HG02973 (cell line): Measurements from ENCODE around the gene SYNE1.

ENCODE experiments used
- ATAC-seq: cut with Tn5 transposase; IDR thresholded peaks from one replicate; pipeline ENCODE4 v1.9.1; 2021; ENCODE audit warnings: moderate library complexity; ENCODE audit not compliant: unreplicated experiment

Gene SYNE1

DNA sequence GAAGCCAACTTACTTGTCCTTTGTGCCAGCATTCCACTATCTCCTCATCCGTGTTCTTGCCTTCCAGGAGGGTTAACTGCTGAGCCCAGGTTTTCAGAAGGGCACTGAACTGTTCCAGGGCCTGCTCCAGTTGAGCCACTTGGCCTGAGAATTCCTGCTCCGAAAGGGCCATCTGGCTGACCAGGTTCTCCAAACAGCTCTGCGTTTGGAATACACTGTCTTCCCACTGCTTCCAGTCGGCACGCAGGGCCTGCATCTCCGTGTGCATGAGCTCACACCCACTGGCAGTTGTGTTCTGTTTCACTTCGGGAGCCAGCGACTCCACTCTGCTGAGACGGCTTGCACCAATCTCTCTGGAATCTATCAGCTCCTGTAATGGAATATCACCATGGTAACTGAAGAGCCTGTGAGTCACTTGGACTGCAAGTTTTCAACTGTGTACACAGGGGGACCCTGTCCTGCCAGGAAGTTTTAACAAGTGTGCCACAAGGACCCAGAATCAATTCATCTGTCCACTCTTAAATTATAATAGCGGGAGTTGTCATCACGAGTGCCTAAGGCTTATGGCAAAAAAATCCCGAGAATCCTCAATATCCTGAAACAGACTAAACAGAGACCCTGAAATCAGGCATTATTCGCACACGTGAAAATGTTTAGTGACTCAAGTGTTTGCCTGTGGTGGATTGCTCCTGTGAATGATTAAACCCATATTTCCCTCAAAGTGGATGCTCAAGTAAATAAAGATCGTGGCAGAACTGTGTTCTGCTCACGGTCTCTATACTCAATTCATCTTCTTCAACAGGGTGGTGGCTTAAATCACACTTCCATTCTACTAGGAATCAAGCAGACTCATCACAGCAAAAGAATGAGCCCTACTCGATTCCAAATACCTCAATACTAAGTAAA is 255.9 kb downstream of the SYNE1 start:
- ATAC-seq = no peak

- ATAC-seq = no peak
Measured at GRCh38 chr6:152380351-152380767, 256.8 kb downstream of the SYNE1 start.

DNA sequence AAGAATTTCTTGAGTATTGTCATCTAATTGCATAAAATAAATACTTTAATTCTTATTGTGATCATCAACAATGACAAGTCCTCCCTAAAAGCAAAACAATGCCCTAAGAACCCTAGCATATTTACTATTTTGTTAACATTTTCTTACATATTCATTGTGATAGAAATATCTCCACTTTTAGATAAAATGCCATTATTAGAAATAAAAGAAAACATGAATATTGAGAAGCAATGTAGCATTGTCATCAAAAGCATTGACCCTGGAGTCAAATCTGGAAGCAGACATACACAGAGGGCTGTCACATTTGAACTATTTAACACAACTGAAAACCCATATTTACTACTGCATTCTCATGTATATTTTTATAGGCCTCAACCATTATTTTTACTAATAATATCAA is 257.7 kb downstream of the SYNE1 start:
- ATAC-seq = no peak

- ATAC-seq = no peak
Measured at GRCh38 chr6:152378169-152378568, 259.0 kb downstream of the SYNE1 start.

- ATAC-seq = no peak
Measured at GRCh38 chr6:152375197-152375596, 262.0 kb downstream of the SYNE1 start.

GRCh38 chr6:152372945-152373344 is 264.2 kb downstream of the SYNE1 start:
- ATAC-seq = no peak

DNA sequence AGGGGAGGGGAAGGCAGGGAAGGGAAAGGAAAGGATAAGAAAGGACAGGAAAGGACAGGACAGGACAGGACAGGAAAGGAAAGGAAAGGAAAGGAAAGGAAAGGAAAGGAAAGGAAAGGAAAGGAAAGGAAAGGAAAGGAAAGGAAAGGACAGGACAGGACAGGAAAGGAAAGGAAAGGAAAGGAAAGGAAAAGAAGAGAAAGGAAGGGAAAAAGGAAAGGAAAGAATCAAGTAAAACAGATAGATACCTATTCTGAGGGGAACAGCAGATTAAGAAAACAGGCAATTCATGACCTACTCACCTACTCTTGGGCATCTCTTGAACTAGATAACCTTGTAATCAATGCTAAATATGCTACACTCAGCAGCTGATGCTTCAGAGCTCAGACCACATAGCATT is 265.4 kb downstream of the SYNE1 start:
- no peak for ATAC-seq

- ATAC-seq = no peak
Measured at GRCh38 chr6:152368751-152369624, 268.2 kb downstream of the SYNE1 start.

DNA sequence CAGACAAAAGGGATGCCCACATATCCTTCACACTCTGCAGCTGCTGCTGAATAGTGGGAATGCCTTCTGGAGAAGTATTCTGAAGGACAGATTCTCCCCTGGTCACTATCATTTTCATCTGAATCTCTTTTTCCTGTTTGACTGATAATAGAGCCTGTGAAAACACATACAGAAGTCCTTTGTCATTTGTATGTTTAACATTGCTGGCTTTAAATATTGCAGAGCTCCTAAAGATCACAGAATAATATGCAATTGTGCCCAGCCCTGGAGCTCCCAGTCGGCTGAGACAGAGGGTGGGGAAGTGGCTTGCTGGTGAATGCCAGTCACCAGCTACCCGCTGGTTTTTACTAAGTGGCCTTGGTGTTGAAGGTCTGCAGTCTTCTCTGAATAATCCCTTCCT is 272.3 kb downstream of the SYNE1 start:
- no peak for ATAC-seq

GRCh38 chr6:152360034-152360433 is 277.1 kb downstream of the SYNE1 start:
- ATAC-seq = no peak

DNA sequence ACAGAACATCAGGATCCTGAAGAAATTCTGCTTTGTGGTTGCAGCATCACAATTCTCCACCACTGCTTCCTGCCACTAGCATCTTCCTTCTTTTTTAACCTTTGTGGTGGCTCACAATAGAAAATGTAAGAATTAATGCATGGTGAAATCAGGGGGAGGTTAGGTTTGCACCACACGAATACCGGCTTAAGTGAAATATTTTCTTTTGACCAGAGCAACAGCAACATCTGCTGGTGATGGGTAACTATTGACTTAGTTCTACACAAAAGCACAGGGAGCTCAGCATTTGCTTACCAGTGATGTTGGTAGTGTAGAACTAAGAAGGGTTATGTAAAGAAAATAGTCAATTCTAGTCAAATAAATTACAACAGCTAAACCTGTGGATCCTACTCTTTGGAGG is 280.5 kb downstream of the SYNE1 start:
- peak; percentile 73 for ATAC-seq

GRCh38 chr6:152356016-152356415 is 281.1 kb downstream of the SYNE1 start:
- no peak for ATAC-seq

- no peak for ATAC-seq
Measured at GRCh38 chr6:152355166-152355565, 282.0 kb downstream of the SYNE1 start.

- no peak for ATAC-seq
Measured at GRCh38 chr6:152353440-152353839, 283.7 kb downstream of the SYNE1 start.

- no peak for ATAC-seq
Measured at GRCh38 chr6:152351742-152352141, 285.4 kb downstream of the SYNE1 start.

DNA sequence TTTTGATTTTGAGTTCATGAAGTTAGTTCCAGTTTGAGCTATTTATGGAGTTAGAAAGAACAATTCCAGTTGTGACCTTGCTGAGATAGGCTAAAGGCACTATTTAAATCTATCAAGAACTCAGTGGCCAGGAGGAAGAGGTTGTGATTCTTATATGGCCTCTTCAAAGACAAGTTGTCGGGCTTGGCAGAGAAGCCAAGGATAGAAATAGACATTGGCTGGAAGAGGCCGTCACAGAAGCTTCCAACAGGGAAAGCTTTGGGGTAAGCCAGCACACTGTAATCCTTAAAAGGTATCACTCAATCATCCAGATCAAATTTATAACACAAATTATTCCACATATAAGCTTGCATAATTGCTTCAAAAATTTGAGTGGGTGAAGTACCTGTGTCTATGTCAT is 286.1 kb downstream of the SYNE1 start:
- no peak for ATAC-seq

- ATAC-seq = no peak
Measured at GRCh38 chr6:152348116-152348515, 289.0 kb downstream of the SYNE1 start.

GRCh38 chr6:152343735-152344360 is 293.3 kb downstream of the SYNE1 start:
- ATAC-seq = no peak

- no peak for ATAC-seq
Measured at GRCh38 chr6:152341596-152341995, 295.6 kb downstream of the SYNE1 start.

DNA sequence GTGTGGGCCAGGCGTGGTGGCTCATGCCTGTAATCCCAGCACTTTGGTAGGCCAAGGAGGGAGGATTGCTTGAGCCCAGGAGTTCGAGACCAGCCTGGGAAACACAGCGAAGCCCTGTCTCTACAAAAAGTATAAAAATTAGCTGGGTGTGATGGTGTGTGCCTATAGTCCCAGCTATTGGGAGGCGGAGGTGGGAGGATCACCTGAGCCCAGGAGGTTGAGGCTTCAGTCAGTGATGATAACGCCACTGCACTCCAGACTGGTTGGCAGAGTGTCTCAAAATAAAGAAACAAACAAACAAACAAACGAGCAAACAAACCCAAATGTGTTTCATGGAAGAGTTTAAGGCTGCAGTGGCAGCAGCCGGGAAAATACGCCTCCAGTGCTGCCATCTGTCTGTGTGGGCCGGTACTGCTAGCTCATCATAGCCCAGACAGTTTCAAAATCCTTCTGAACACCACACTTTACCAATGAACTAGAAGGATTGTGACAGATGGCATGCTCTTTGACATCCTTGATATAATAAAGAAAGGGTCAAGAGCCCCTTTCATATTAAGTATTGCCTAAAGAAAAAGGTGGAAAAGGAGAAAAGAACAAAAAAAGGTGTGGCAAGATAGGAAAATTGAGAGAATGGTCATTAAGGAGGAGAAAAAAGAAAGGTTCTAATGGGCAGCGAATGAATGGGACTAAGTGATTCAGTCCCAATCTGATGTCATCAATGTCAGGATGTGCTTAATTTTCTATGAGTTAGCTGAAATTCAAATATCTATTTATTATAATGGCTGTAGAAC is 298.6 kb downstream of the SYNE1 start:
- ATAC-seq = peak; percentile 87

DNA sequence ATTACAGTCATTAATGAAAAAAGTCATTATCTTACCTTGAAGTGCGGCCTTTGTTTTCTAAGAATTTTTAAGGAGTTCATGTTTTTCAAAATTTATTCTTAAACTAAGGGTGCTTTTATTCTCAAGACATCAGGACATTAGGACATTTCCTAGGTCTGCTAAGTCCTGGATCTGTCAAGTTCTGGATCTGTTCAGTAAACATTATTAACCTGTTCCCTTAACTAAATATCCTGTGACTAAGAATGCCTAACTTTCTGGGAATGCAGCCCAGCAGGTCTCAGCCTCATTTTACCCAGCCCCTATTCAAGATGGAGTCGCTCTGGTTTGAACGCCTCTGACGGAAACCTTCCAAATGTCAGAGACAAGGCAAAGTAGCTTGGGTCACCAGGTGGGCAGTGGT is 302.6 kb downstream of the SYNE1 start:
- ATAC-seq = no peak
